Suppressor macrophage treated with lipopolysaccharide for 4 hours (primary cell): Measurements from ENCODE around the gene COL5A2.

Source experiments
- DNase-seq: peaks from one replicate; pipeline ENCODE4 v3.0.0-alpha.2; 2020

Gene COL5A2

DNA sequence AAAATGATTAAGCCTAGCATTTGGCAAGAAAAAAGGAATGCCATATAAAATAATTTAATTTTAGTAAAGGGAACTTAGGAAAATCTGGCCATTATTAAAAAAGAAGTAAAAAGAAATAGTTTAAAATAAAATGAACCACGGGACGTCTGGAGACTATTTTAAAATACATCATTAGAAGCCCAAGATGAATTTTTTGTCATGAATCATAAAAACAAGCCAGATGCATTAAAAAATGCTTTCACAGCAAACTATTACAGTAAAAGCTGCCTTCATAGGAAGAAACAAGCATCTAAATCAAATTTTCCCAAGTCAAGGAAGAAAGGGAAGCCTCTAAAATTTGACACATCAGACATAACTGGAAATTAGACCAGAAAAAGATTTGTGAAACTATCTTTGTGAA, 33.0 kb downstream of the COL5A2 start:
- no peak for DNase-seq

DNA sequence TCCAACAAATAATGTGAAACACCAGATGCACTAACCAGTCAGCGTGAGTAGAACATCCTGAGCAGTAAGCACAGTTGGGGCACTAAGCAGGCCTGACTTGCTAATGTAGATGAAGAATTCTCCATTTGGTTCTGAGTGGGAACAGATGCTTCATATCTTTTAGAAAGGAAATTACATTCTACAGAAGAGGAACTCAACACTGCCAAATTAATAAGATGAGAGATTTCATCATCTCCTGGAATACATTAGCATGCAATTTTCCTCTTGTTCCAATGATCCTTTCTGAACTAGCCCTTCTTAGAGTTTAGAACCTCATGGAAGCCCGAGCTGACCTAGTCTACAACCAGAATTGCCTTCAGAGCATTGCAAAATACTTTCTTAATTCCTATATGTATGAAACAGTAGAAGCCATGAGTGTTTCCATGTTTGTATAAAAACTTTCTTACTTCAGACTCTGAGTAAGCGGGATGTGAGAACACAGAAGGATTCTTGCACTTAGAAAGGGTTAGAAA, 34.8 kb downstream of the COL5A2 start:
- DNase-seq, result no peak

DNA sequence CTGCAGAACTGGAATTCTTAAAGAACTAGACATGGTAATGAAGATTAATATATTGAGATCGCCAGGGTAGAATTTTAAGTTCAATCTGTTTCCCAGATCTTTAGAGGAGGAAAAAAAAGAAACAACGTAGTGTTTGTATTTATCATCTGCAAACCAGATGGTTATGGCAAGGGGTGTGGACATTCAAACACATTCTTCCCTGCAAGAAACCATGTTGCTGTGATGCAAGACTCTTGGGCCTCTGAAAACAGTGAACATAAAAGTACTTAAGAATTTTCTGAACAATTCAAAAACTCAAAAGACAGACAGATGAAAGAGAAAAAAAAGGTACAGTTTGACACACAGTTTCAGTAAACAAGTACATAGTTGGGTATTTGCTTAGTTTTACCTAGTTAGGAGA, 35.6 kb downstream of the COL5A2 start:
- DNase-seq, result no peak

DNA sequence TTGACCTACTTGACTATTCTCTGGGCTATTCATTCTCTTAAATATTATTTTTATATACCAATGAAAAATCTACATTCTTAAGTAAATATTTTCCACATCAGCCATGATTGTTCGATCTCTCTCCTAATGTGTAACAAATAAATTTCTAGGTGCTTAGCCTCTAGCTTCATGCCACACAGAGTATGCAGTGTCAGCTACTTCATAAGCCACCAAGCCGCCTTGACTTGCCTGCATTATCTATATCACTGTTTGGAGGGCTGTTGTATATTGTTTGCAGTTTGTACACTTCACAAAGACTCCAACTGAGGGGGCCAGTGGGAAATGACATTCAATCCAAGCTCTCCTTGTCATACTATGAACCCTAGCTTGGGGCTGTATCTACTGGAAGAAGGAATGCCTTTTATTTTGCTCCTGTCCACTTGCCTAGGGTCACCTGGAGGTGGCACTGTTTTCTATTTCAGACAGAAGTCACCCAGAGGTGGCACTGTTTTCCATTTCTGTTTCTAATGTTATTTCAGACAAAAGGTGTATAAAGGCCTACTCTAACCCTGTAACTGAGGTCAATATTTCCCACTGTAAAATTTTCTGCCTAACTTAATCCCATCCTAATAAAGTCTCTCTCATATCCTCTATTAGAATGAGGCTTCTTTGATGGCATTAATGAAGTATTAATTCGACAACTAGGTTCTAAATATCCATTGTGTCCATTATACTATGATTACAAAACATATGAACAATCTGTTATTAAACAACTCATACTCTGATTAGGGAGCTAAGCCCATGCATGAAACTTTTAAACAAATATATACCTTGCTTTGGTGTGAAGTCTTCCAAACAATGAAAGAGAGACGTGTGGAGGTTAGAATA, 36.4 kb downstream of the COL5A2 start:
- peak; percentile 56 for DNase-seq

DNA sequence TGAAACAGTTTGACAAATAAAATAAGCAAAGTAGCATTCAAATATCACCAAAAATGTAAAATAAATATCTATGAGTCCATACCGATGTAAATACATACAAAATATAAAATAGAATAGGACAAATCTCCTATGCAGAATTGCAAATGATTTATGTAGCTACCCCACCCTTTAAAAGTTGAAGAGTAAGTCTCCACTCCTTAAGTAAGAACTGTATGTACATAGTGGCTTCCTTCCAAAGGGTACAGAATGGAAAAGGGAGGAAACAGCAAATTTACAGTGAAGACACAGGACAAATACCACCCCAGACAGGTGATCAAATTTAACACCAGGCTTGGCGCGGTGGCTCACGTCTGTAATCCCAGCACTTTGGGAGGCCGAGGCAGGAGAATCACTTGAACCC, 40.8 kb downstream of the COL5A2 start:
- no peak for DNase-seq

DNA sequence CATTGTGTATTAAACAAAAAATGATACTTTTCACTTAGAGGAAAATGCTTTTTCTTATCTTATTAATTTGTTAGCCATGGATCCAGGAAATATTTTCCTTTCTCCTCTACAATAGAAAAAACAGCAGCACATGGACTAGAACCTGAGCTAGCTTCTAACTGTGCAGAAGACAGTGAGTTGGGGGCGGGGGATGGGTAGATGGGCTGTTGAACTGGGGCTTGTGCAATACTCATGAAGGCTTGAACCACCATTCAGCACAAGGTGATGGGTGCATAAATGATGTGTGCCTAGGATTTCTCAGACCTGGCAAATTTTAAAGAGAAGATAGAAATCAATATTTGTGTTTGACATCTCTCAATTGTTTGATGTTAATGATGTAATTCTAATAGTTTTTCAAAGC, 42.0 kb downstream of the COL5A2 start:
- DNase-seq, result no peak

DNA sequence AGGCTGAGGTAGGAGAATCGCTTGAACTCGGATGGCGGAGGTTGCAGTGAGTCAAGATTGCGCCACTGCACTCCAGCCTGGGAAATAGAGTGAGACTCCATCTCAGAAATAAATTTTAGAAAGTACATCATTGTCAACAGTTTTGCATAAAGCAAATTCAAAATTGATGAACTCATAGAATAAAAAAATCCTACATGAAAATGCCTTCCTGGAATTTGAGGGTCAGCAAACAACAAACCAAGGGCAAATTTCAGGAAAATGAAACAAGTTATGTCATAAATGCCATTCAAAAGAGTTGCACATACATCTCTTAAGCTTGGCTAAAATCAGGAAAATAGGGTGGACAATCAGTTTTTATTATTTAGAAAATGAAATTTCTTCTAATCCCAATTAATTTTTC, 45.1 kb downstream of the COL5A2 start:
- DNase-seq, result no peak

DNA sequence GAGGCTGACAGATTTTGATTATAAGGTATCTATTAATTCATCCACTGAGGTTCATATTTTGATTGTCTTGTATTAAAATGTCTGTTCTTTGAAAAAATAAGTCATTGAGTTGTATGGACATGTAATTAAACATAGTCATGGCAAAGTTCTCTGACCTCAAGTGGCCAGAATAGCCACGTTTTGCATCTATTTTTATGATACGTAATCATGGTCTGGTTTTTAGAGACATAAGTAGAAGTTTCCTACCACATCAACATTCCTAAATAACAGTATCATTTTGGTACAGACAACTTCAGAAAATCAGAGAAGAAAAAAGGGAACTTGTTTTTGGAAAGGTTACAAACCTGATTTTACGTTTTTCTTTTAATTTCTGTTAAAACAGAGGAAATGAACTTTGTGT, 47.6 kb downstream of the COL5A2 start:
- no peak for DNase-seq

DNA sequence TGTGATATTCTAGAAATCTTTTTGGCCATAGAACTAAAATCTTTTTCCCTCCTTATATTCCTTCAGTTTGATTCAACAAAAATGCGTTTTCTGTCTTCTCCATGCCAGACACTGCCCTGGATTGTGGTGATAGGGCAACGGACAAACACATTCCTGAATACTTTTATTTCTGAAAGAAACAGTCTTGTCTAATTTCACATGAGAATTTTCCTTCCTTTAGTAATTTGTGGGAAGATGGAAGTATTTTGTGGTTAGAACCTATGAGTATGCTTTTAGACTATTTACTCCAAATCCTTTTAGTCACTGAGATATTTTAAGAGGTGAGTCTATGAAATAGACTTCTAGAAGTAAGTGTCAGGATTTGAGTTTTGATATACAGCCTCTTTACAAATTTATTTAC, 49.6 kb downstream of the COL5A2 start:
- DNase-seq, result no peak

DNA sequence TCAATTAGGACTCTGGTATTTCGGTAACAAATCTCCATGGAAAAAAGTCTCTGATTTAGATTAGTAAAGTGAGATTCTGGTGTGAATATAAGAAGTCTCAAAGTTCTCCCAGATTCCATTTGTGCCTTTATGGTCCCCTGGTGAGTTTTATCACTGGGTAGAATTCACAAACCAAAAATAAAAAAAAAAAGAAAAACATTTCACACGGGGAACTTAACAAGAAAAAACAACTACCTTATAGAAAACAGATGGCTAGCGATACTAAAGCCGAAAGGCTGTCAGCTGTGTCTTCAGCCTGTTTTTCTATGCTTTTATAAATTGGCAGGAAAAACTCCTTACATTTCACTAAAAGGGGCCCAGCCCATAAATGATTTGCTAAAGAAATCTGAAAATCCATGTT, 50.6 kb downstream of the COL5A2 start:
- DNase-seq, result no peak

DNA sequence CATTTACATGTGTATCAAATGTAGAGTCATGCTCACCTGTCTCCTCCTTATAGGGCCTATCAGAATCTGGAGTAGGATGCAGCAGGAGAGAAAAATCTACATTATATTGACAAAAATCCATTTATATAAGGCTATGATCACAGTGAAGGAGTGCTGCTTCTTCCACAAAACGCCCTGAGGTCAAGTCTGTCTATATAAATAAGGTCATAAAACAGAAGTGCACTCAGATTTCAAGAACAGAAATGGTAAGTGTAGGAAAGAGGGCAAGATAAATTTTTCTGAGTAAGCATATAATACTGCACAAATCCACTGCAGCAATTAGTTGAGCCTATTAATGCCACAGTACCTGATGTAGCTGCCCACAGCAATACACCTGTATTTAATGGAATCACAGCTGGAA, 51.8 kb downstream of the COL5A2 start:
- no peak for DNase-seq

DNA sequence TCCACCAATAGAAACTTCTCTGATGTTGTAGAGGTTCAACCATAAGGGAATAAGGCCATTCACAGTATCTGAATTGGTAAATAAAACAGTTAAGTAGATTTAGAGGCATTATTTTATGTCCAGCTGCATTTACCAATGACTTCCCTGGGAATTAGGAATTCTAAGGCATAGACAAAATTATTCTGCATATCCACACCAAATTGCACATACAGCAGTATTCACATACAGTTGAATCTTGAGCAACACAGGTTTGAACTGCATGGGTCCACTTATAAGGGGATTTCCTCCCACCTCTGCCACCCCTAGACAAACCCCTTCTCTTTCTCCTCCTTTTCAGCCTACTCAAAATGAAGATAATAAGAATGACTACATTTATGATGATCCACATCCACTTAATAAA, 54.4 kb downstream of the COL5A2 start:
- DNase-seq, result no peak

DNA sequence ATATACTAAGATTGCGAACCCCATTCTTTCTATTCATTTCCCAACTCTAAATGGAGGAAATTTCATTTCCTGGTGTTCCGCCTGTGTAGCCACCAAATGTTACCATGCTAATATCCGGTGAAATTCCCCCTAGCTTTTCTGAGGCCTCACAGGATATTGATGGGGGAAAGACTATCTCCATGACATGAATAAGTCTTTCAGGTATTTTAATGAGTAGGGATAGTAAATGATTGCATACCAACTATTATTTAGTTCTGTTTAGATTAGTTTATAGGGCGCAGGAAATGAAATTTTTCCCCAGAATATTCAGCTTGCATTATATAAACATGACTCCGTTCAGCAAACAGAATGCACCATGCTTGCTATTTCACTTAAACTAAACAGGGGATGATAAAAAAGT, 55.4 kb downstream of the COL5A2 start:
- DNase-seq, result no peak

DNA sequence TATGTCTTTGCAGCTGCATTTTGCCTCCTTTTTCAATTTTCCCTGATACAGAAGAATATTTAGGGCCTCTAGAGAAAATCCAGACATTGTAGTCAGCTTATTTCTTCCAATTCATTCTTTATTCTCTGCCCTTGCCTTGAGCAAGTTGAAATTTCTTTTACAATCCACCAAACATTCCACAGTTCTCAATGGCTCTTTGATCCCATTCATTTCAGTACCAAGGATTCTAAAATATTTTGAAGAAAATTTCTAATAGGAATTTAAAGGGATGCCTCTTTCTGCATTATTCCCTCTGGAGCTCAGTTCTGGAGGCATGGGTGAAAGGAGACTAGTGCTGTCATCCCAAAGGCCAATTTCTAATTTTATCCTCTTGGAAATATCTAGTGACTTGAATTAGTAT, 61.2 kb downstream of the COL5A2 start:
- no peak for DNase-seq

DNA sequence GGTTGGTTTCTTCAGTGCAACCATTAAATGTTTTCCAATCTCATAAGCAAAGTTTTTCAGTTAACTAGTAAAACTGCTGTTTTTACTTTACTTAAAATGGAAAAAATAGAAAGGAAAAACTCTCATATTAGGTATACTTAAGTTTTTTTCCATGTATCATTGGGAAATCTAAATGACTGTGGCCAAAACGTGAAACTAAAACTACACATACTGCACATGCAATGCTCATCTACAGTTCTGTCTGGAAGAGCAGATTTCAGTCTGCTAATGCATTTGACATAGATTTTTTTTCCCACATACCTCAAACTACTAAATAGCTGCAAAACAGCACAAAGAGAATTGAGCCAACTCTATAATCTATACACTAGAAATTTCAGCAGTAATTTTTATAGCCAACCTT, 62.6 kb downstream of the COL5A2 start:
- no peak for DNase-seq

DNA sequence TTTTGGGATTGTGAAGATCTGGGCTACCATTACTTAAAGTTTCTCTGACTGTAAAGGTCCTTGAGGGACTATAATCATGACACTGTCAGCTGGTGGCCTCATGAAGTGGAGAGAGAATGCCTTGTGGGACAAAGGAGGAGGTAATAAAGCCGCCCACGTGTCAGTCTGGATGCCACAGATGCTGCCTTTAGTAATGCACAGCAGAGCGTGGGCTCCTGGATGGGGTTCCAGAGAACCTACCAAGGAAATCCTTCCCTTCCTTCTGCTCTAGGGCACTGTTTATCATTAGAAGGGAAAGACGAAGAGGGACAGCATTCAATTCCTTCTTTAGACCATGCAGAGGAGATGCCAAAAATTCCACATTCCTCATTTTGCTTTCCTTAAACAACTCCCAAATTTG, 63.5 kb downstream of the COL5A2 start:
- no peak for DNase-seq

DNA sequence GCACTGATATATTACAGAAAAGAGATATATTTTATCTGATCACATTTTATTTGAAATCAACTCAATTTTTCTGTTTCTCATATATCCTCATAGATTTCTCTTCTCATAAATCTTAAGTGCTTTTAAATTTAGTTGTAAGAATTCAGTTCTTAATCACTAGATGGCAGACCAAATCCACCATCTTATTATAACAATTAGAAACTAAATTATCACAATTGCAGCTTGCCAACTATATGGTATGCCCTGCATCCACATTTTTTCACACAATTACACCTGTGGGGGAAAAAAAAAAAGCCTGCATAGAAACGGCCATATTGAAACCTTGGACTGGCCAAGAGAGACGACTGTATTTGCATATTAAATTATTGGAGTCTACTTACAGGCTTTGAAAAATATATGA, 64.4 kb downstream of the COL5A2 start:
- DNase-seq, result no peak

DNA sequence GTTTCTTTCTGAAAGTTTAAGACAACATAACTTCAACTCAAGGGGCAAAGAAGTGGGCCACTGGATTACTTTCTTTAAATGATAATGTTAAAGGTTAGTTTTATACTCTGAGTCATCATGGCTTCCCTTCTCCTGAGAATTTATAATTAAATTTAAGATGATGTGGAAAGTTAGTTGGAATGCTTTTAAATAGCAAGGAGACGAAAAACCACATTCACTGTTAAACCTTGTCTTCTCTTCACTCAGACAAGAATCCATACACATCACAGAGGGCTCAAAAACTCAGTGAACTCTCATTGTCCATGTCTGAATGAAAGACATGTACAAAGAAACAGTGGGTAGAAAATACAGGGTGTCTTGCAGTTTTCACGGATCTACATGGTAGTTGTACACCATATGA, 65.6 kb downstream of the COL5A2 start:
- no peak for DNase-seq

DNA sequence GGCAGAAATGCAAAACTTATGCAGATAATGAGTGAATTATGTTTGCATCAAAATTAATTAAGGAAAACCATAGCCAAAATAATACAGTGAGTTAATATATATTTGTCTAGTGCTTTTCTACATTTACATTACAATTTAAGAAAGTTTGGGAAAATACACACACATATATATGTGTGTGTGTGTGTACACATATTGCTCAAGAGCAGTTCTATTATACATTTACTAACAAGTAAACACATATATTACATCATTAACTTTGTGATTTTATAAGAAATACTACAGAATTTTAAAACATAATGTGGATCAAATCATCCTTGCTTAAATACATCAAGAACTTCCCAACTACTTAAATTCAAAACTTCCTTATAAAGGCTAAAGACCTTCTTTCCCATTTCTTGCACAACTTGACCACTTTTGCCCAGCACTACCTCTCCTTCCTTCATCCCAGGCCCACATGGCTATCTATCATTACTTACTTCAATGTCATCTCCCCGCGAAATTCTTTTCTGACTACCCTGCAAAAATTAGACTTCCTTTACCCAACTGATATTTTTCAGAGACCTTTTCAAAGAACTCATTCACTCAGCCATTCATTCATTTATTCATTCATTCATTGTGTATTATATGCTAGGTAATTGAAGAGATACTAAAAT, 68.4 kb downstream of the COL5A2 start:
- DNase-seq, result no peak

DNA sequence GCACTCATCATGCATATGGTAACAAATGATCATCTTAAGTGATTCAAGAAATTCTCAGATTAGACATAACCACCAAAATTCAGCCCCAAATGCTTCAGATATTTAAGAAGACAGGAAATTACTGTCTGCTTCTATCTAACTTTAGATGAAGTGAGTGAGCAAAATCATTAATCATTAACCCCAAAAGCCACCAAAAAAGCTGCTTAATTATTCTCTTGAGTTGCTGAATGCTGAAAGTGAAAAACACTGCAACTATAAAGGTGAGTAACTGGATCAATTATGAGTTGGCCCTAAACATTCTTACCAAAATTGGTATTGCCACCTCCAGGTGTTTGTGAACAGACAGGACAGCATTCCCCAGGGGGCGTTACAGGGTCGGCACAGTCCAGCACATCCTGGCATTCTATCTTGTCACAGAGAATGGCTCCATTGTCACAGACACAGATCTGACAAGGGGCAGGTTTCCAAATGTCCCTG, 69.6 kb downstream of the COL5A2 start:
- DNase-seq, result no peak

DNA sequence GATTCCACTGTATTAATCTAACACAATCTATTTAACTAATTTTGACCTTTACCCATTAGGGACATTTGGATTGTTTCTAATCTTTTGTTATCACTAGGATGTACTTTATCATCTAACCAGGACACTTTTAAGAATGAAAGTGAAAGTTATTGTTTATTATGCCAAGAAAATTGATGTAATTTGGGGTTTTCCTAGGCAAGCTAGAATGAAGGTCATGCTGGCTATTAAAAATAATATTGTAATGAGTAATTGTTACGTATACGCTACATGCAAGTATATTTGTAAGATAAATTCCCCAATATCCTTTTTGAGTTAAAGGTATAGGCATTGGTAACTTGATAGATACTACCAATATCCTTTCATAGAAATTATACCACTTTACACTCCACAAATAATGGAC, 74.6 kb downstream of the COL5A2 start:
- peak; percentile 35 for DNase-seq

DNA sequence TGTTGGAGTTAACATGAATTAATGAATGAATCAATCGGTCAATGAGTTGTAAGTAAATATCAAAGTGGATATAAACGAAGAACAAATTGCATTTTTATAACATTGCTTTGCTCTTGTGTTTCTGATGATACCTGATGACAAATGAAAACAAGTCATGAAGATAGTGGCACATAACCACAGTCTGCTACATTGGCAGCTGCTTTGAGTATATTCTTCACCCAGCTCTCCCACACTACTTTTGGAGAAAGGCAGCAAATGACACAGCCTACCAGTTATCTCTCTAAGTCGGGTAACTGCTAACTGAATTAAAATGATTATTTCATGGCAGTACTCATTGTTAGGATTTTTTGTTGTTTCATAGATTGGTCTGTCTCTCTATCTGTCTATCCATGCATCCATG, 76.8 kb downstream of the COL5A2 start:
- no peak for DNase-seq

DNA sequence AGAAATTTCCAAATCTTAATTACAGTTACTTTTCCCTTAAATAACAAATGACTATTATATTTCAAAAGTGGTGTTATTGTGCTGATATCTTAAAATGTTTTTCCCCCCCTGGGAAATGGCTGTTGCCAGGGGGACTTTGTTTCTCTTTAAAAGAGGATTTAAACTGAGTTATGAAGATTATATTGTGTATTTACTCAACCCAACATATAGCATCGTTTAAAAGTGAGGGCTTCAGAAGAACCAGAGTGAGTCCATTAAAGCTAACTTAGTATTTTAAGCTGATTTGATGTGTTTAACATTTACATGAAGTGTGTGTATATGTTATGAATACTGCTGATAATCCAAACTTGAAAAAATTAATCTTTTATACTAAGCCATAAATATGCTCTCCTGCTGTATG, 81.6 kb downstream of the COL5A2 start:
- no peak for DNase-seq

DNA sequence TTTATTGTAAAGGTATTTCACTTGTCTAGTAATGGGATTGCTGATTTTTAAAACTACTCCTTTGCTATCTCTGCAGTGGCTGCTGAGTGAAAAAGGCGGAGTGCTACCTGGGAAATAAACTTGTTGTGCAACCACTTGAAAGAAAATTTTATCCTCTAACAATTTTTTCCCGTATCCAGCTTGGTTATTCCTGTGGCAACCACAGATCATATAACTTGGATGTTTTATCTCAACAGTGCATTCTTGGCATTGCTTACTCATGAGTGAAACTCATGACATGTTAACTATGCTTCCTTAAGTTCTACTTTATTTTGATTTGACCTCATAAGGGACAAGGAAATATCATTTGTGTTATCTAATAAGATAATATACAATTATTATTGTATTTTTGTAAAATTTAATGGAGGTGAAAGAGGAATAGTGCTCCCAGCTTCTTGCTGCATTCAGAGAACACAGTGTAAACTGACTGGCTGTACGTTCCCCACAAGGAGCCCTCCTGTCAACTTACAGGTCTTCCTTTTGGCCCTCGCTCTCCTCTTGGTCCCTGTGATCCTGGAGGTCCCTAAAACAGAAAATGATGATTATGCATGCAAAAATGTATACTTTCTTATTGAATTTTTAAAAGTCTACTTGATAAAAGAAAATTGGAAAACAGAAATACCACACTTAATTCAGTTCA, 82.7 kb downstream of the COL5A2 start:
- DNase-seq, result no peak
